ENCODE measurements around the gene FAIM. TPM values are rescaled to one million over a fixed set of nuclear protein-coding genes. Genes with fewer than 3 reads are reported as not detected.
"Not testable (repeated sequence)": the region's sequence is repeated elsewhere in the genome, so short reads cannot be mapped to it uniquely, and the experiment has no call there.

The FAIM gene
- total and polyA plus RNA-seq, 7 experiments from 2014 or later, result 1.6 to 6.4 (median 3.1) TPM

DNA sequence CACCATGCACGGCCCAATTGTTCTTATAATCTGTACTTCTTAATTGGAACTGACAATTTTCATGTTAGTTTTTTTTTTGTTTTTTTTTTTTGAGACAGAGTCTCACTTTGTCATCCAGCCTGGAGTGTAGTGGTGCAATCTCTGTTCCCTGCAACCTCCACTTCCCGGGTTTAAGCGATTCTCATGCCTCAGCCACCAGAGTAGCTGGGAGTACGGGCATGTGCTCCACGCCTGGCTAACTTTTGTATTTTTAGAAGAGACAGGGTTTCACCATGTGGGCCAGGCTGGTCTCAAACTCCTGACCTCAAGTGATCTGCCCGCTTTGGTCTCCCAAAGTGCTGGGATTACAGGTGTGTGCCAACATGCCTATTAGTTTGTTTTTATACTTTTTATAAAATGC is 72.4 kb downstream of the FAIM start:
- H3K9me3 ChIP-seq (ENCODE audit: control insufficient read depth in 2 of 3, low read length in 3 of 3); POLR2A ChIA-PET; H3K27ac ChIP-seq (ENCODE audit: low read depth, low read length); H3K4me3 ChIP-seq (ENCODE audit: low read length); H3K4me1 Mint-ChIP-seq; H3K4me1 ChIP-seq (ENCODE audit: control insufficient read depth in 2 of 2, insufficient read depth in 2 of 2, low read length in 2 of 2); H3K4me3 Mint-ChIP-seq; H3K27me3 ChIP-seq (ENCODE audit: control insufficient read depth in 2 of 2, insufficient read depth in 2 of 2, low read length in 2 of 2); CTCF ChIA-PET; H3K27me3 Mint-ChIP-seq; H3K27ac Mint-ChIP-seq; ATAC-seq; DNase-seq: not testable (repeated sequence)
- H3K9me3 Mint-ChIP-seq, result peaks cover 0 to 14% (median 2%) of the 10 kb centered on the region in 11 donors
- intact Hi-C loops (cut with micrococcal nuclease), result loop anchor here in 1 of 2 donors (10.0 kb wide), 1 partner anchor 266 kb away; no protein-coding TSS in a partner anchor
- peaks cover 0 to 26% (median 5%) of the 10 kb centered on the region in 3 experiments for H3K36me3 ChIP-seq (ENCODE audit: control insufficient read depth in 2 of 3, insufficient read depth in 3 of 3, low read length in 3 of 3)
- peaks cover 0 to 50% (median 43%) of the 10 kb centered on the region in 5 donors for H3K36me3 Mint-ChIP-seq

DNA sequence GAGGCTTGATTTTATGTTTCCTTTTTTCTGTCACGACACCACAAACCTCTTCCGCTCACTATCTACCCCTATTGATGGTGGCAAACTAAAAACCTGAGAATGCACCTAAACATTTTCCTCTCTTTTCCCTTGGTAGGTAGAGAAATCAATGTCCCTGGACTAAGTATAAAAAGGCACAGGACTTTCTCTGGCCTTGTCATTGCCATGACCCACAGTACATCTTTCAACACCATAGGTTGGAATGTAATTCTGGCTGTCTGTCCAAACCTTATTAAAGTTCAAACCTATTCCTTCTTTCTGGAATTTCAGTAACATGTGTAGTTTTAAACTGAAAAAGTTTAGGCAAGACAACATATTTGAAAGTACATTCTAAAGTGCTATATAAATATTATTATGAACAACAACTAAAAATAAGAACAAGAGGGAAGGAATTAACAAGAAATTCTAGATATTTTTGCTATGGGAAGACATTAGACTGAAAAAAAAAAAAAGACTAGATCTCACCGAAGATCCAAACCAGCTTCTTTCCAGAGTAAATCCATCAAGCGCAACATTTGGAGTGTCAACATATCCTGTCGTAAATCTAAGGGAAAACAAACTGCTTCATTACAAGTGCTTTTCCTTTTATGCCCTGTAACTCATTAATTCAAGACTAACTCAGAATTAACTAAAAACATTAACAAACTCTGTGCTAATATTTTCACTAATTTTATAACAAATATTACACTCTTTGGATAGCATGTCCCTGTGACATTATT is 73.1 kb downstream of the FAIM start:
- no peak overlapping the region for H3K4me3 ChIP-seq (ENCODE audit: low read length)
- peak overlapping the region in 1 of 9 donors; percentile 8 for H3K27ac Mint-ChIP-seq
- no peak overlapping the region for H3K27ac ChIP-seq (ENCODE audit: low read depth, low read length)
- peaks cover 0 to 1% (median 0%) of the 10 kb centered on the region in 3 experiments for H3K9me3 ChIP-seq (ENCODE audit: control insufficient read depth in 2 of 3, low read length in 3 of 3)
- no peak for DNase-seq
- H3K4me1 Mint-ChIP-seq, result peaks cover 0 to 1% (median 0%) of the 10 kb centered on the region in 7 donors
- POLR2A ChIA-PET, result no interaction called here
- ATAC-seq, result no peak
- no peaks in the 10 kb centered on the region for H3K27me3 ChIP-seq (ENCODE audit: control insufficient read depth in 2 of 2, insufficient read depth in 2 of 2, low read length in 2 of 2)
- intact Hi-C loops (cut with micrococcal nuclease), result loop anchor here in 1 of 2 donors (10.0 kb wide), 1 partner anchor 267 kb away; no protein-coding TSS in a partner anchor
- CTCF ChIA-PET, result no interaction called here
- H3K27me3 Mint-ChIP-seq, result no peaks in the 10 kb centered on the region
- H3K4me1 ChIP-seq (ENCODE audit: control insufficient read depth in 2 of 2, insufficient read depth in 2 of 2, low read length in 2 of 2), result no peaks in the 10 kb centered on the region
- peaks cover 0 to 22% (median 5%) of the 10 kb centered on the region in 3 experiments for H3K36me3 ChIP-seq (ENCODE audit: control insufficient read depth in 2 of 3, insufficient read depth in 3 of 3, low read length in 3 of 3)
- H3K4me3 Mint-ChIP-seq, result no peak overlapping the region
- peaks cover 0 to 43% (median 38%) of the 10 kb centered on the region in 5 donors for H3K36me3 Mint-ChIP-seq
- peaks cover 0 to 7% (median 0%) of the 10 kb centered on the region in 11 donors for H3K9me3 Mint-ChIP-seq

DNA sequence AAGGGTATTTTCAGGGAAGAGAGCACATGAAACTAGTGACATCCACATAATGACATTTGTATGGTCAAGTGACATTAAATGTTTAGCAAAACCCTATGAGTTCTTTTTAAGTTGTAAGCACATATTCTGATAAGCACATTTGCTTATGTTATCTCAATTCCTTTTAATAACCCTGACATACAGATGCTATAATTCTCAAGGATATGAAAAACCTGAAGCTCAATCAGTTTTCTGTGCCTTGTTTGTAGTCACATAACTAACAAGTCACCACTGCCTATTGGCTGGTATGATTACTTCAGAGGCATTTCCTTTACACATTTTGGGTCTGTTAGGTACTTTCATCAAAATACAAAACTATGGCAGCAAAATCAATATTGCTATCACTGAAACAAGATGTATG is 74.1 kb downstream of the FAIM start:
- H3K4me3 Mint-ChIP-seq, result no peak overlapping the region
- no peaks in the 10 kb centered on the region for H3K27me3 ChIP-seq (ENCODE audit: control insufficient read depth in 2 of 2, insufficient read depth in 2 of 2, low read length in 2 of 2)
- H3K27me3 Mint-ChIP-seq, result no peaks in the 10 kb centered on the region
- H3K27ac ChIP-seq (ENCODE audit: low read depth, low read length), result no peak overlapping the region
- ChIA-PET POLR2A (no interaction called here), CTCF (no interaction called here)
- no peak overlapping the region for H3K27ac Mint-ChIP-seq
- DNase-seq, result no peak
- no peak overlapping the region for H3K4me3 ChIP-seq (ENCODE audit: low read length)
- H3K4me1 ChIP-seq (ENCODE audit: control insufficient read depth in 2 of 2, insufficient read depth in 2 of 2, low read length in 2 of 2), result no peaks in the 10 kb centered on the region
- intact Hi-C loops (cut with micrococcal nuclease), result loop anchor here in 1 of 2 donors (10.0 kb wide), 1 partner anchor 268 kb away; no protein-coding TSS in a partner anchor
- no peak for ATAC-seq
- H3K9me3 Mint-ChIP-seq, result no peaks in the 10 kb centered on the region
- no peaks in the 10 kb centered on the region for H3K9me3 ChIP-seq (ENCODE audit: control insufficient read depth in 2 of 3, low read length in 3 of 3)
- peaks cover 0 to 42% (median 33%) of the 10 kb centered on the region in 5 donors for H3K36me3 Mint-ChIP-seq
- peaks cover 0 to 7% (median 0%) of the 10 kb centered on the region in 7 donors for H3K4me1 Mint-ChIP-seq
- peaks cover 0 to 20% (median 7%) of the 10 kb centered on the region in 3 experiments for H3K36me3 ChIP-seq (ENCODE audit: control insufficient read depth in 2 of 3, insufficient read depth in 3 of 3, low read length in 3 of 3)

Other genes starting within 250 kb of the FAIM start
- under 1 TPM in 2 of 5 experiments, not detected in 3; 0.32 to 0.41 TPM for gene ESYT3, start 174.2 kb upstream of the FAIM start, total RNA-seq
- under 1 TPM in 1 of 2 donors, not detected in 1; 0.14 TPM for gene ESYT3, start 174.2 kb upstream of the FAIM start, polyA plus RNA-seq
- 10 to 100 TPM; 11.8 to 35.1 (median 21.1) TPM for gene CEP70, start 14.5 kb upstream of the FAIM start, total RNA-seq
- gene CEP70, start 14.5 kb upstream of the FAIM start, polyA plus RNA-seq, result 10 to 100 TPM; 12.0 to 12.9 TPM
- gene PIK3CB, start 226.2 kb downstream of the FAIM start, total RNA-seq, result 10 to 100 TPM; 22.2 to 46.9 (median 38.3) TPM
- 10 to 100 TPM; 19.6 to 26.6 TPM for gene PIK3CB, start 226.2 kb downstream of the FAIM start, polyA plus RNA-seq

Measured in naive thymus-derived CD4-positive, alpha-beta T cell (primary cell).